ENCODE results near the gene DYNC1I1.

Gene DYNC1I1

GRCh38 chr7:96033009-96033598 is 260.8 kb downstream of the DYNC1I1 start:
- DNase-seq: no peak

GRCh38 chr7:96034940-96035727 is 262.8 kb downstream of the DYNC1I1 start:
- no peak for DNase-seq

DNA sequence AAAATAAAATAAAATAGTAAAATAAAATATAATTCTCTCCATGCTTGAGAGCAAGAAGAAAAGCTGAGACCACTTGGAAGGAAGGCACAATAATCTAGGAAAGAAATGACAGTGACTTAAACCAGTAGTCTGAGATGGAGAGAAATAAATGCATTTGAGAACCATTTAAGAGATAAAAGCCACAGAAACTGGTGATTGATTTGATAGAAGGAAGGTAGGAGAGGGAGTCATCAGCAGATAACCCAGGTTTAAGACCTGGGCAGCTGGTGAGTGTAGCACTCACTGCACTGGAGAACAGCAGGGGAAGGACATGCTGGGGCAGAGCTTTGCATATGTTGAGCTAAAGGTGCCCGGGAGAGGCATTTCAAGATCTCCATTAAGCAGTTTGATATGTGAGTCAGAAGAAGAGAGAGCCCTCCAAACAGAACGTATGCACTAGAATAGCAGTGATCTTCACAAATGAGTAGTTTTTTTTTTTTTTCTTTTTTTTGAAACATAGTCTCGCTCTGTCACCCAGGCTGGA is 268.0 kb downstream of the DYNC1I1 start:
- no peak for DNase-seq

DNA sequence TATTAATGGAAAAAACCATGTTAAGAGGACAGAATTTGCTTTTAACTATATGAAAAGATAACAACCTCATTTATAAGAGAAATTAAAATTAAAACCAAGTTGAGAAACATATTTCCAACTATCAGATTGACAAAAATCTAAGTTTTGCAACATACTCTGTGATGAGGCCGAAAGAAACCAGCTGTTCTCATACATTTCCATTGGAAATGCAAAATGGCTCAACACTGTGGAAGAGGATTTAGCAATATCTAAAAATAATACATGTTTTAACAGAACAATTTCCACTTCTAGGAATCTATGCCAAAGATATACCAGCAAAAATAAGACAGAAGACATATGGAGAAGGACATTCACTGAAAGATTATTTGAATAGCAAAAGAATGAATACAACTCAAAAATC is 268.8 kb downstream of the DYNC1I1 start:
- no peak for DNase-seq

DNA sequence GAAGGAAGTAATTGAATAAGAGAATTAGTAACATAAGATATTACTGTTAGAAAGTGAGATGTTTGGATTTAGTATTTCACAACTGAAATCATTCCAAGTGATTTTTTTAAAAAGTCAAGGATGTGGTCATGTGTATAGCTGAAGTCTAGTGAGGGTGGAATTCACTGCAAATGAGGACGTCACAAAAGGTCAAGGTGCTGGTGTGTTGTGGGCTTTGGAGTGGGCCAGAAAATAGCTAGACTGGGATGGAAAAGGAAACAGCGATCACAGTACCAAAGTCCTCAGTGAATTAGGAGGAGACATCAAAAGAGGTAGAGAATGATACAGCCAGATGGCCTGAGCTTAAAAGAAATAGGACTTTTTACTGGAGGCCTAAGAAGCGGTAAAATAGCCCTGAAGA is 272.8 kb downstream of the DYNC1I1 start:
- no peak for DNase-seq

GRCh38 chr7:96045919-96046318 is 273.6 kb downstream of the DYNC1I1 start:
- no peak for DNase-seq

DNA sequence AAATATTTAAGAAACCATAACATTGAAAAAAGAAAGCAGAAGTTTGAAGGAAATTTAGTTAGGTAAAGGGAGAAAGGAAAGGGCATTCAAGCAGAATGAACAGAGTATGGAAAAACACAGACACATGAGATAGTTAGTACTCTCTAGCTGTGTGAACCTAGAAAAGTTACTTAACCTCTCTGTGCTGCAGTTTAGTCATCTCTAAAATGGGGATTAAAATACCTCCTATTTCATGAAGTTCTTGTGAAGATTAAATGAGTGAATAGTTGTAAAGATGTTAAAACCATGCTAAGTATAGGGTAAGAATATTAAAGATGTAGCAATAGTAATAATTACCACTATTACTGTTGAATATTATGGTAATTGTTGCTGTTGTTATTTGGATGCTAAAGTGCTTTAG is 279.9 kb downstream of the DYNC1I1 start:
- DNase-seq: no peak

DNA sequence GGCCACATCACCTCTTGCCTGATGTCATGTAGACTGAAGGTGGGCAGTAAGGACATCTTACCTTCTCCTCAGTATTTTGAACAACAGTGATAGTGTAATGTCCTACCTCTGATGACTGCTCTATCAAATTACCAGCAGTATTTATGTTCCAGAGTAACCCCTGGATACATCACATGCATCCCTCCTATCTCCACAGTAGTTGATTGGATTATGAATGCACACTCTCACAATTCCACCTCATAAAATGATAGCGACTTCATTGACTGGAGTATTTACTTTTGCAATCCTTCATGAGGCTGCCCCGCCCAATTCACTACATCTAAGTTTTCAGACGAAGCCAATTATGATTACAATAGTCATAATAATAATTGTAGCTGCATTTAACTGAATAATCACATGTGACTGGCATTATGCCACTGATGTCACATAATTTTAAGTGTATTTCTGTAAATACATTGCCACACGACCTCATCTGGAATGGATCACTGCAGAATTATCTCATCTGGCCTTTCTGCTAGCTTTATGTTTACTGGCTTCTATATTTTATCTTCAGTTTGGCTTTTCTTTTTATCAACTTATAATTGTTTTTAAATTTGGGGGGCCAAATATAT is 280.6 kb downstream of the DYNC1I1 start:
- no peak for DNase-seq

DNA sequence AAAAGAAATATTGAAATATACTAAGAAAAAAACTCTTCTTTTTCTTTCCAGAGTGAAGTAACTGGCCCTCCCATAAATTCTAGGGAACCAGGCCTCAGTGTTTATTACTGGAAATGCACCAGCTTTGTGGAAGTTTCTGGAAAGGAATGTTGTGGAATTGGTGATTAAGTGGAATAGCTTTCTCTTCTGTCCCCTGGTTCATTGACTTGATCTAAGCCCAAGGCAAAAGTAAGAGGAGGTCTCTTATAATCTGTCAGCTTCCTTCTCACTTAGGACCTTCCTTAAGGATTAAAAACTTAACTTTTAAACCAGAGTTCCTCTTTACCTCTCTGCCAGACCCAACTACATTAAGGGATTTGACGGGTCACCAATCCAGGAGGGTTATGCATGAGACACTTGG is 283.4 kb downstream of the DYNC1I1 start:
- DNase-seq: peak; percentile 3

DNA sequence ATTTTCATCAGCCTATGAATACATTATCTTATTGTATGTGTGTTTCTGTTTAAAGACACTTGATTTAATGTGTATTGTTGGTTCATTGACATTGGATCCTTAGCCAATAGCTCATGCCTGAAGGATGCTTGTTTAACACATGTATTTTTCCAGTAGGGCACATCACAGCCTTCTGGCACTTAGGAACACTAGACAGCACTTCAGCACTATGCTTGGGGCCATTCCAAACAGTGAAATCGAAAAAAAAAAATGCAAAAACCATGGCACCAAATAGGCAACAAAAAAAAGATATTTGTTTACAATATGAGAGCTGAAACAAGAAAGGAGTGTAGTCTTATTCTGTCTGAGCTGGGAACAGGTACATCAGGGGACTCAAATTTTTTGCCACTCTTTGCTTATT is 286.7 kb downstream of the DYNC1I1 start:
- no peak for DNase-seq

- DNase-seq: peak; percentile 16
Measured at GRCh38 chr7:96061009-96061408, 288.7 kb downstream of the DYNC1I1 start.

GRCh38 chr7:96061844-96062243 is 289.5 kb downstream of the DYNC1I1 start:
- DNase-seq: peak; percentile 5

DNA sequence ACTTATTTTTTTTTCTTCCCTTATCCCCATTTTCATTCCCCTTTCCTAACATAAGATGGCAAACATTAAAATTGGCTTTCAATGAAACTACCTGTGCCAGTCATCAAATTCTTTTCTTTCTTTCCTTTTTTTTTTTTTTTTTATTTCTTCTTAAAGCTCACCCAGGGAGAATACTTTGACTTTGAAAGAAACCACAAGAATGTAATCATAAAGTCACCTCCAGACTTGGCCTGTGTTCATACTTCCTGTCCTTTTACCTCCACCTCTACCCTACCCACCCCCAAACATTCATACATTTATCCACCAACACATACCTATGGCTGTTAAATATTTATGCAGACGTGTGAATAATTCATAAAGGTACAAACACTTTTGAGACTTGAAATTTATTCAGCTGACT is 295.0 kb downstream of the DYNC1I1 start:
- DNase-seq: no peak

GRCh38 chr7:96069401-96069800 is 297.0 kb downstream of the DYNC1I1 start:
- no peak for DNase-seq

GRCh38 chr7:96074871-96075270 is 302.5 kb downstream of the DYNC1I1 start:
- no peak for DNase-seq

GRCh38 chr7:96075510-96076349 is 303.4 kb downstream of the DYNC1I1 start:
- peak; percentile 53 for DNase-seq

DNA sequence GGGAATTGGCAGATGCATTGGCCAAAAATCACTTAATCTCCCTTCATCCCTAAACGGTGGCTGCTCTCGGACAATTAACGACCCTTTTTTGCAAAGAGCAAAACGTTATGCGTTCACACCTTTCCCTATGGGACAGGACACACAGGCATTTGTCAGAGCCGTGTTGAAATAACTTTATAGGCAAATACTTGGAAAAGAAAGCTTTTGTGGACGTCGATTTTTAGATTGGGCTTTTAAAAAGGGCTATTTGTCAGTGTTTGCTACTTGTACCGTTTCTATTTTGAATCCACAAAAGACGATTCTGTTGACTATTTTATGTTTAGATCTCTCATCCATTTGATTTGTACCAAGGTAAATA is 304.0 kb downstream of the DYNC1I1 start:
- no peak for DNase-seq

- DNase-seq: no peak
Measured at GRCh38 chr7:96080027-96080426, 307.7 kb downstream of the DYNC1I1 start.

GRCh38 chr7:96084881-96085553 is 312.7 kb downstream of the DYNC1I1 start:
- peak; percentile 40 for DNase-seq

GRCh38 chr7:96085953-96086352 is 313.6 kb downstream of the DYNC1I1 start:
- DNase-seq: no peak

DNA sequence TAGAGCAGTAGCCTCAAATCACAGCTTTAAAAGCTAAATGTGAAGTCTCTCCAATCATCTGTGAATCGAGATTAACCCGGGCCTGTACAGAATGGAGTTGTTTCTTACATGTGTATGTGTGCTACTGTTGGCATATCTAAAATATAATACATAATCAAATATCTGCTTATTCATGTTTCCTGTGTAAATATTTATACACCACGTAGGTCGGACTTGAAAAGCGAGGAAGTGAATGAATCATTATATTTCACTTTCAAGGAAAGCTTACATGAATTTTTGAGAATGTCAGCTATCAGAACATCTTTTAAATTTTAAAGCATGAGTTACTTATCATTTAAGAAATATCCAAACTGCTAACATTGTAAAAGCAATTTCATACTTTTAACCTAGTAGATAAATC is 316.2 kb downstream of the DYNC1I1 start:
- DNase-seq: no peak

GRCh38 chr7:96089511-96089910 is 317.2 kb downstream of the DYNC1I1 start:
- DNase-seq: no peak

DNA sequence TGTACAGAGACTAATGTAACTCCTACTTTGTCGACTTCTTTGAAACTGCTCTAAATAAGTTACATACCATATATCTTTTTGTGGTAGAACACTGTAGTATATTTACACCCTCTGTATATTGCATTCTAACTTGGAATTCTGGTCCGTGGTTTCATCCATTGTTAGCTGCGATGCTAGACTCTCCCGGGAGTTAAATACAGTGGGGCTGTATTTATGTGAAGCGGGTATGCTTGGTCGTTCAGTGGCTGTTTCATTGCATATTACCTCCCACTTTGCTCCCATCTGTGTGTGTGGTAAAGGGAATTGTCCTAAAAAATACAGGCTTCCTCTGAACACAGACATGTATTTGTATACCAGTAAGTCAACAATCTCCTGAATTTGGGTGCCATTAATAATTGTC is 318.4 kb downstream of the DYNC1I1 start:
- DNase-seq: no peak

Measured in fibroblast of skin of right quadriceps (primary cell).